Cardiac muscle cell (in vitro differentiated cells and primary cell): ENCODE data around the gene MTFMT. TPM values are rescaled to one million over a fixed set of nuclear protein-coding genes. Genes with fewer than 3 reads are reported as not detected.
A peak's percentile ranks its signal among the peaks of the same experiment; 100 is the strongest.

Experiments
- DNase-seq, 2 donors: peaks; one replicate each; pipeline versions ENCODE4 v3.0.0 to v3.0.0-alpha.2; 2010 to 2017; ENCODE audit warnings: low read depth in 1 of 2, low spot score in 1 of 2
- H3K27ac ChIP-seq: fragments of 200-600 bp; sonication (generic); 2 replicates; pipeline ENCODE4 v1.5.1; 2016
- H3K27me3 ChIP-seq: fragments of 200-600 bp; sonication (generic); 2 replicates; pipeline ENCODE4 v1.6.0; 2016; ENCODE audit warnings: control low read depth
- H3K36me3 ChIP-seq: fragments of 200-600 bp; sonication (generic); 2 replicates; pipeline ENCODE4 v1.5.1; 2016; ENCODE audit warnings: control low read depth
- H3K4me1 ChIP-seq: fragments of 200-600 bp; sonication (generic); 2 replicates; pipeline ENCODE4 v1.8.1; 2017; ENCODE audit warnings: low read depth, mild to moderate bottlenecking, mixed run types
- H3K4me3 ChIP-seq: fragments of 200-600 bp; sonication (generic); 2 replicates; pipeline ENCODE4 v1.5.1; 2016; ENCODE audit warnings: mild to moderate bottlenecking
- H3K9me3 ChIP-seq: fragments of 200-600 bp; sonication (generic); 2 replicates; pipeline ENCODE4 v1.5.1; 2017; ENCODE audit warnings: low read depth, mild to moderate bottlenecking, control low read depth
- polyA plus RNA-seq: library from polyadenylated mRNA; unstranded; fragments of >200 nt; fragmentation: Nextera tagmentation; extraction: Ambion mirVana; gene quantifications from 2 replicates; pipeline ENCODE4 v1.2.1, GENCODE V29; 2016
- total RNA-seq: library from RNA; depleted of rRNA; stranded (reverse); fragments of >200 nt; gene quantifications from 2 replicates; pipeline ENCODE4 v1.2.3, GENCODE V29; 2016
- TF ChIP-seq, protein P1 (sequence below): IDR thresholded peaks from 2 replicates; pipeline ENCODE4 v1.5.1; 2012; ENCODE audit warnings: low read depth, mild to moderate bottlenecking, low read length

Gene MTFMT
- total and polyA plus RNA-seq, 2 experiments from 2014 or later, result 26.6 to 53.5 TPM

DNA sequence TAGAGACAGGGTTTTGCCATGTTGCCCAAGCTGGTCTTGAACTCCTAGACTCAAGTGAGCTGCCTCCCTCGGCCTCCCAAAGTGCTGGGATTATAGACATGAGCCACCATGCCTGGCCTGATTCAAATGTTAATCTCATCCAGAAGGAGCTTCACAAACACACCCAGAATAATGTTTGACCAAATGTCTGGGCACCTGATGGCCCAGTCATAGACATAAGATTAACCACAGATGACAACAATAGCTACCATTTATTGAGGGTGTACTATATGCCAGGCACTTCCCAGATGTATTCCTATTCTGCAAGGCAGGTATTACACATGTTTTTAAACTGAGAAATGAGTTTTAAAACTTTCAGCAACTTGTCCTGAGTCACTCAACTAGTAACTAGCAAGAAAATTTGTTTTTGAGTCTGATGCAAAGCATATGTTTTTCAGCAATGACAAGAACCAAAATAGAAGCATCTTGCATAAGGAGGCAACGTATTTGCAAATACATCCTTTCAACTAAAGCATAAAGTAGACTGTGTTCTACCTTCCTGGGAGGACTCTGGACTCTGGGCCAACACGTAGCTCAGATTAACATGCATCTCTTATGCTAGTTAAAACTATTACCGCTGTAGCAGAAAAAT lies 31.6 kb downstream of the MTFMT start:
- Histone ChIP-seq H3K4me1 (no peaks in the 10 kb centered on the region), H3K27ac (no peak overlapping the region)
- TF ChIP-seq, protein P1, sequence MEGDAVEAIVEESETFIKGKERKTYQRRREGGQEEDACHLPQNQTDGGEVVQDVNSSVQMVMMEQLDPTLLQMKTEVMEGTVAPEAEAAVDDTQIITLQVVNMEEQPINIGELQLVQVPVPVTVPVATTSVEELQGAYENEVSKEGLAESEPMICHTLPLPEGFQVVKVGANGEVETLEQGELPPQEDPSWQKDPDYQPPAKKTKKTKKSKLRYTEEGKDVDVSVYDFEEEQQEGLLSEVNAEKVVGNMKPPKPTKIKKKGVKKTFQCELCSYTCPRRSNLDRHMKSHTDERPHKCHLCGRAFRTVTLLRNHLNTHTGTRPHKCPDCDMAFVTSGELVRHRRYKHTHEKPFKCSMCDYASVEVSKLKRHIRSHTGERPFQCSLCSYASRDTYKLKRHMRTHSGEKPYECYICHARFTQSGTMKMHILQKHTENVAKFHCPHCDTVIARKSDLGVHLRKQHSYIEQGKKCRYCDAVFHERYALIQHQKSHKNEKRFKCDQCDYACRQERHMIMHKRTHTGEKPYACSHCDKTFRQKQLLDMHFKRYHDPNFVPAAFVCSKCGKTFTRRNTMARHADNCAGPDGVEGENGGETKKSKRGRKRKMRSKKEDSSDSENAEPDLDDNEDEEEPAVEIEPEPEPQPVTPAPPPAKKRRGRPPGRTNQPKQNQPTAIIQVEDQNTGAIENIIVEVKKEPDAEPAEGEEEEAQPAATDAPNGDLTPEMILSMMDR, result no peak

DNA sequence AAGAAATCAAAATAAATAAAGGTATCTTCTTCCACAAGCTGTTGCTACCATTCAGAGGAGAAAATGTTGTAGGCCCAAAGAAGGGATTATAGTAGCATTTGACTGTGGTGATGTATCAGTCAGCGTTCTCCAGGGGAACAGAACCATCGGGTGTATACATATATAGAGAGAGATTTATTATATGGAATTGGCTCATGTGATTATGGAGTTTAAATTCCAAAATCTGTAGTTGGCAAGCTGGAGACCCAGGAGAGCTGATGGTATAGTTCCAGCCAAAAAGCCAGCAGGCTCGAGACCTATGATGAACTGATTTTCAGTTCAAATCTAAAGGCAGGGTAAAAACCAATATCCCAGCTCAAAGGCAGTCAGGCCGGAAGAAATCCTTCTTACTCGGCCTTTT lies 32.4 kb downstream of the MTFMT start:
- DNase-seq, result no peak
- Histone ChIP-seq H3K36me3 (peaks cover 3% of the 10 kb centered on the region), H3K4me3 (no peak overlapping the region), H3K27me3 (no peaks in the 10 kb centered on the region), H3K4me1 (no peaks in the 10 kb centered on the region), H3K27ac (no peak overlapping the region), H3K9me3 (no peaks in the 10 kb centered on the region)
- TF ChIP-seq, protein P1, result no peak

More for the DNA sequence above, 31.6 kb downstream of the MTFMT start:
- Histone ChIP-seq H3K9me3 (no peaks in the 10 kb centered on the region), H3K27me3 (no peaks in the 10 kb centered on the region), H3K4me3 (no peak overlapping the region), H3K36me3 (peaks cover 3% of the 10 kb centered on the region)
- DNase-seq, result no peak

DNA sequence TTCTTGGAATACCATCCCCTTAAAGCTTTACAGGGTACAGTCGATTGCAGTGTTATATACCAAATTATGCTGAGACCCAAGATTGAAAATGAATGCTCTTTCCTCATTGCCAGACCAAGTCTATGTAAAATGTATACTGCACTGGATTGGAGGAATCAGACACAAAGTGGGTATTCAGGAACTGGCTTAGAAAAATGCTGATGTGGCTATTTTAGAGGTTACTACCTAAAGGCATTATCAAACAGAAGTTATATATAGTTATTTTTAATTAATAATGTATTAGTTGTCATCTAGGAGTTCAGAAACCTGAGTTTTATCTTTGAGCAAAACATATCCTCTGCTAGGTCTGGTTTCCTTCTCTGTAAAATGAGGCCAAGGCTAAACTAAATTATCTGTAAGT lies 36.1 kb downstream of the MTFMT start:
- H3K36me3 ChIP-seq, result no peaks in the 10 kb centered on the region
- peaks cover 3% of the 10 kb centered on the region for H3K4me1 ChIP-seq
- no peak for DNase-seq
- no peaks in the 10 kb centered on the region for H3K9me3 ChIP-seq
- H3K27ac ChIP-seq, result no peak overlapping the region
- H3K4me3 ChIP-seq, result no peak overlapping the region
- no peaks in the 10 kb centered on the region for H3K27me3 ChIP-seq
- TF ChIP-seq, protein P1, result no peak

DNA sequence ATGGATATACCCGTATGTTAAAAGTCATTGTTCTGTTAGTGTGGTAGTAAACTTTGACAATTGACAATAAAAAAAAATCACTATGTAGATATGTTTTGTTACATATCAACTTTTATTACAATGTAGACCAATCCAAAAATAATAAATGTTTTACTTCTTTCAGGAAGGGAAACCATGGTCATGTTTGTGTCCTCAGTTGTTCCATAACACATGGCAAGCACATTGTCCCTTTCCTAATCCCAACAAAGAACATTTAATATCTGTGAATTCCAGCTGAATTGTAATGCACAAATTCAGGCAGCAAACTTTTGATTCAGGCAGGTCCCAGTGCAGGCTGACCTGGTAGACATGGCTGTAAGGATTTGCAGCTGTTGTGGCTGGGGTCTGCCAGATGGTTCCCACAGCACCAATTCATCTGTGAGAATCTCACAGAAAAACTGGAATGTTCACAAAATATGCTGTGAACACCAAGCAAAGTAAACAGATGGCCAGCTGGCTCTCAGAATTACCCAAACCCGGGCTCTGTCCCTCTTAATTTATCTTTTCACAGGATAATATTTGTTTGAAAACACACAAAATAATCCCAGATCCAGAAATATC lies 37.8 kb downstream of the MTFMT start:
- no peak overlapping the region for H3K27ac ChIP-seq
- H3K4me3 ChIP-seq, result no peak overlapping the region
- no peaks in the 10 kb centered on the region for H3K9me3 ChIP-seq
- H3K27me3 ChIP-seq, result no peaks in the 10 kb centered on the region
- peaks cover 3% of the 10 kb centered on the region for H3K4me1 ChIP-seq
- no peaks in the 10 kb centered on the region for H3K36me3 ChIP-seq
- TF ChIP-seq, protein P1, result no peak
- DNase-seq, result no peak

DNA sequence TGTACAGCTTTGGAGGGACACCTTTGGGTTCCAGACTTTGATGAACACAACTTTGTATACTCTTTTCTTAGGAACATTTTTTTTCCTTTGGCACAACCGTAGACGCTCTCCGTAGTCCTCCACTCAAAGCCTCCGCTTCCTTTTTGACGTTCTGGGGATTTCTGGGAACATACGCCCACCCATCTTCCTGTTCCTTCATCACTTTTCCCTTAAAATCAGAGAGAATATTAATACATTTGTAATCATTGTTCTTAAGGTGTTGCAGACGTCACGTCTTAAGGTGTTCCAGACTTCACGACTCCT lies 39.3 kb downstream of the MTFMT start:
- Histone ChIP-seq H3K27ac (peak overlapping the region; percentile 31), H3K27me3 (no peaks in the 10 kb centered on the region), H3K9me3 (no peaks in the 10 kb centered on the region), H3K4me1 (peaks cover 3% of the 10 kb centered on the region), H3K36me3 (no peaks in the 10 kb centered on the region), H3K4me3 (peak overlapping the region; percentile 86)
- no peak for DNase-seq
- TF ChIP-seq, protein P1, result no peak
